HEK293 (cell line): ENCODE data around the gene TCEAL3.

Experiments used
- CTCF ChIA-PET: fragments of 350-600 bp; formaldehyde crosslinking; extraction: SDS; loops from one replicate; lab custom pipeline; 2021; ENCODE audit warnings: antibody characterized with exemption; lab: Yijun Ruan, JAX
- POLR2A ChIA-PET: fragments of 300-600 bp; formaldehyde crosslinking; extraction: SDS; loops from one replicate; lab custom pipeline; 2020; ENCODE audit warnings: antibody characterized with exemption, inconsistent platforms; lab: Yijun Ruan, JAX
- H3K27ac ChIP-seq: fragments of 200-500 bp; sonication (Bioruptor generic); 2 replicates; pipeline ENCODE4 v1.5.1; 2014; ENCODE audit warnings: low read depth, low read length, control low read depth, inconsistent platforms; ENCODE audit errors: extremely low read depth
- H3K36me3 ChIP-seq, 2 experiments: fragments of 200-500 bp in 1 of 2; sonication (Bioruptor generic) in 1 of 2; 1 replicate in 1 of 2; 2 replicates in 1 of 2; pipeline ENCODE4 v1.5.1; 2014 to 2017; ENCODE audit warnings: inconsistent platforms in 2 of 2, low read length in 2 of 2; ENCODE audit not compliant: control insufficient read depth in 2 of 2, insufficient read depth in 1 of 2
- H3K4me1 ChIP-seq: fragments of 200-500 bp; sonication (Bioruptor generic); 2 replicates; pipeline ENCODE4 v1.5.1; 2014; ENCODE audit warnings: mild to moderate bottlenecking, low read length, inconsistent platforms; ENCODE audit not compliant: control insufficient read depth, insufficient read depth
- H3K4me3 ChIP-seq: 2 replicates; pipeline ENCODE4 v1.5.1; 2011; ENCODE audit warnings: low read depth, mild to moderate bottlenecking, control low read depth, low read length, moderate library complexity
- H3K9me3 ChIP-seq: fragments of 200-500 bp; sonication (Bioruptor generic); 2 replicates; pipeline ENCODE4 v1.5.1; 2014; ENCODE audit warnings: low read depth, low read length, inconsistent platforms; ENCODE audit not compliant: control insufficient read depth, insufficient read depth
- AEBP2 ChIP-seq: fragments of 450-650 bp; formaldehyde crosslinking; IDR thresholded peaks from 2 replicates; pipeline ENCODE4 v1.5.1; 2016; ENCODE audit warnings: missing biosample characterization, missing genetic modification characterization, borderline replicate concordance
- BCL11B ChIP-seq: fragments of 450-650 bp; formaldehyde crosslinking; IDR thresholded peaks from 2 replicates; pipeline ENCODE4 v1.5.1; 2016; ENCODE audit warnings: low read depth, missing biosample characterization, missing genetic modification characterization
- EGR2 ChIP-seq: fragments of 450-650 bp; formaldehyde crosslinking; IDR thresholded peaks from 2 replicates; pipeline ENCODE4 v1.5.1; 2016; ENCODE audit warnings: low read depth, missing biosample characterization, missing genetic modification characterization
- GFI1B ChIP-seq: fragments of 450-650 bp; formaldehyde crosslinking; IDR thresholded peaks from 2 replicates; pipeline ENCODE4 v1.5.1; 2016; ENCODE audit warnings: missing biosample characterization, missing genetic modification characterization
- HIC1 ChIP-seq: fragments of 450-650 bp; formaldehyde crosslinking; IDR thresholded peaks from 2 replicates; pipeline ENCODE4 v1.5.1; 2016; ENCODE audit warnings: missing biosample characterization, missing genetic modification characterization
- HOXD13 ChIP-seq: sonication (generic); formaldehyde crosslinking; IDR thresholded peaks from 2 replicates; pipeline ENCODE4 v1.8.0; 2022; ENCODE audit warnings: missing genetic modification reagents, borderline replicate concordance
- OVOL3 ChIP-seq: fragments of 450-650 bp; formaldehyde crosslinking; IDR thresholded peaks from 2 replicates; pipeline ENCODE4 v1.5.1; 2016; ENCODE audit warnings: missing biosample characterization, missing genetic modification characterization
- RBAK ChIP-seq: fragments of 450-650 bp; formaldehyde crosslinking; IDR thresholded peaks from 2 replicates; pipeline ENCODE4 v1.5.1; 2016; ENCODE audit warnings: missing biosample characterization, missing genetic modification characterization
- ZBTB1 ChIP-seq: fragments of 450-650 bp; formaldehyde crosslinking; IDR thresholded peaks from 2 replicates; pipeline ENCODE4 v1.5.1; 2016; ENCODE audit warnings: missing biosample characterization, missing genetic modification characterization
- ZBTB10 ChIP-seq: fragments of 450-650 bp; formaldehyde crosslinking; IDR thresholded peaks from 2 replicates; pipeline ENCODE4 v1.5.1; 2016; ENCODE audit warnings: missing biosample characterization, missing genetic modification characterization
- ZBTB17 ChIP-seq: fragments of 450-650 bp; formaldehyde crosslinking; IDR thresholded peaks from 2 replicates; pipeline ENCODE4 v1.5.1; 2016; ENCODE audit warnings: missing biosample characterization, missing genetic modification characterization
- ZEB2 ChIP-seq: fragments of 450-650 bp; formaldehyde crosslinking; IDR thresholded peaks from 2 replicates; pipeline ENCODE4 v1.5.1; 2016; ENCODE audit warnings: missing biosample characterization, missing genetic modification characterization
- ZNF114 ChIP-seq: fragments of 450-650 bp; formaldehyde crosslinking; IDR thresholded peaks from 2 replicates; pipeline ENCODE4 v1.5.0; 2017; ENCODE audit warnings: missing biosample characterization, missing genetic modification characterization
- ZNF16 ChIP-seq: fragments of 450-650 bp; formaldehyde crosslinking; IDR thresholded peaks from 2 replicates; pipeline ENCODE4 v1.5.1; 2016; ENCODE audit warnings: low read depth, missing biosample characterization, missing genetic modification characterization
- ZNF2 ChIP-seq: fragments of 450-650 bp; formaldehyde crosslinking; IDR thresholded peaks from 2 replicates; pipeline ENCODE4 v1.5.1; 2016; ENCODE audit warnings: missing biosample characterization, missing genetic modification characterization
- ZNF24 ChIP-seq: fragments of 450-650 bp; formaldehyde crosslinking; IDR thresholded peaks from 2 replicates; pipeline ENCODE4 v1.5.1; 2016; ENCODE audit warnings: missing biosample characterization, missing genetic modification characterization
- ZNF248 ChIP-seq: fragments of 450-650 bp; formaldehyde crosslinking; IDR thresholded peaks from 2 replicates; pipeline ENCODE4 v1.5.1; 2017; ENCODE audit warnings: missing biosample characterization, missing genetic modification characterization
- ZNF37A ChIP-seq: fragments of 450-650 bp; IDR thresholded peaks from 2 replicates; pipeline ENCODE4 v1.5.1; 2018; ENCODE audit warnings: missing biosample characterization, missing genetic modification characterization
- ZNF394 ChIP-seq: fragments of 450-650 bp; formaldehyde crosslinking; IDR thresholded peaks from 2 replicates; pipeline ENCODE4 v1.5.1; 2016; ENCODE audit warnings: missing biosample characterization, missing genetic modification characterization, mild to moderate bottlenecking, moderate library complexity, borderline replicate concordance
- ZNF433 ChIP-seq: fragments of 450-650 bp; formaldehyde crosslinking; IDR thresholded peaks from 2 replicates; pipeline ENCODE4 v1.5.1; 2016; ENCODE audit warnings: missing biosample characterization, missing genetic modification characterization, low read depth
- ZNF510 ChIP-seq: fragments of 450-650 bp; formaldehyde crosslinking; IDR thresholded peaks from 2 replicates; pipeline ENCODE4 v1.5.1; 2018; ENCODE audit warnings: mild to moderate bottlenecking, missing genetic modification characterization, missing biosample characterization; ENCODE audit not compliant: insufficient replicate concordance
- ZNF530 ChIP-seq: fragments of 450-650 bp; formaldehyde crosslinking; IDR thresholded peaks from 2 replicates; pipeline ENCODE4 v1.5.1; 2016; ENCODE audit warnings: low read depth, missing biosample characterization, missing genetic modification characterization
- ZNF558 ChIP-seq: fragments of 450-650 bp; formaldehyde crosslinking; IDR thresholded peaks from 2 replicates; pipeline ENCODE4 v1.5.1; 2016; ENCODE audit warnings: missing biosample characterization, missing genetic modification characterization
- ZNF560 ChIP-seq: fragments of 450-650 bp; formaldehyde crosslinking; IDR thresholded peaks from 2 replicates; pipeline ENCODE4 v1.5.1; 2017; ENCODE audit warnings: missing biosample characterization, missing genetic modification characterization, borderline replicate concordance
- ZNF785 ChIP-seq: fragments of 450-650 bp; formaldehyde crosslinking; IDR thresholded peaks from 2 replicates; pipeline ENCODE4 v1.5.1; 2016; ENCODE audit warnings: missing biosample characterization, missing genetic modification characterization
- TF ChIP-seq, protein P1 (sequence below): fragments of 450-650 bp; IDR thresholded peaks from 2 replicates; pipeline ENCODE4 v1.5.1; 2018; ENCODE audit warnings: missing biosample characterization, mild to moderate bottlenecking, missing genetic modification characterization
- TF ChIP-seq, protein P2 (sequence below): fragments of 450-650 bp; formaldehyde crosslinking; IDR thresholded peaks from 2 replicates; pipeline ENCODE4 v1.5.1; 2016; ENCODE audit warnings: missing biosample characterization, missing genetic modification characterization

TCEAL3 gene

DNA sequence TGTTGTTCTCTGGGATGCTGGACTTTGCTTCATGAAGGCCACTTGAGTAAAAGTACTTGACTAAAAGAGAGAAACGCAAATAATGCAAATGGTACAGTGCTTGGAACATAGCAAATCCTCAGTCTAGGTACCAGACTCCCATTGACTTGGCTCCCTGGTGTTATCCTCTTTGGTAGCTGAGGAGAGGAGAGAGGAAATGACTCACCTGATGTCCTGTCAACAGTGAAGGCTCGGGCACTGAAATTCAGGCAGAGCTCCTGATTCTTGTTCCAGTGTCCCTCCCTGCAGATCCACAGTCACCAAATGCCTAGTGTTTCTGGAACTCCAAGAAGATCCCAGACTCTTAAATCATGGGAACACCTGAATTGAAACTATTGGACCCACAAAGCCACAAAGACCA is 45.0 kb upstream of the TCEAL3 start (continued):
- TF ChIP-seq ZBTB10 (tag by site-specific recombination) (no peak), ZNF16 (tag by site-specific recombination) (no peak), ZNF560 (no peak), HOXD13 (CRISPR knock-in tag) (no peak), HIC1 (tag by site-specific recombination) (no peak)

- Histone ChIP-seq H3K36me3 (no peaks in the 10 kb centered on the region), H3K27ac (no peak overlapping the region), H3K4me1 (no peaks in the 10 kb centered on the region), H3K9me3 (no peaks in the 10 kb centered on the region), H3K4me3 (no peak overlapping the region)
- no peak for TF ChIP-seq ZNF433 (tag by site-specific recombination)
- no peak for TF ChIP-seq ZNF394
- no peak for TF ChIP-seq ZBTB1 (tag by site-specific recombination)
- TF ChIP-seq ZNF24 (tag by site-specific recombination), result no peak
- TF ChIP-seq ZNF785 (tag by site-specific recombination), result no peak
- TF ChIP-seq ZNF248, result no peak
- no peak for TF ChIP-seq RBAK
- TF ChIP-seq ZNF114 (tag by site-specific recombination), result no peak
- TF ChIP-seq OVOL3 (tag by site-specific recombination), result no peak
- no peak for TF ChIP-seq GFI1B (tag by site-specific recombination)
- TF ChIP-seq EGR2 (tag by site-specific recombination), result no peak
- TF ChIP-seq BCL11B, result no peak
- CTCF ChIA-PET, result no interaction called here
- POLR2A ChIA-PET, result no interaction called here
Measured at GRCh38 chrX:103565197-103565596, 42.6 kb upstream of the TCEAL3 start.

DNA sequence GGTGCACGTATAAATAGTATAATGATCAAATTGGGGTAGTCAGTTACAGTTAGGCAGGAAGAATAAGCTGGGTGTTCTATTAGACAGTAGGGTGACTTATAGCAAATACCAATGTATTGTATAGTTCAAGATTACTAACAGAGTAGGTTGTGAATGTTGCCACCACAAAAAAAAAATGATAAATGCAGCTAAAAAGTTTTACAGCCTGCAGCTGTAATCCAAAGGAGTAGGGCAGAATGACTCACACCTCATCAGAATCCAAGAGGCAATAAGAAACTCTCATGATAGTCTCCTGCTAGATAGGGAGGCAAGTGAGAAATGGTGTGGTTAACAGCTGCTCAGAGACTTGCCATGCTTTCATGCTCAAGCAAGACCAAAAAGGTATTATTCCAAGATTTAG is 42.0 kb upstream of the TCEAL3 start:
- Histone ChIP-seq H3K4me3 (no peak overlapping the region), H3K9me3 (no peaks in the 10 kb centered on the region), H3K36me3 (no peaks in the 10 kb centered on the region), H3K27ac (no peak overlapping the region), H3K4me1 (no peaks in the 10 kb centered on the region)
- ChIA-PET CTCF (interaction anchor here (0.6 kb wide), 1 partner anchor 597 kb away, joined by 3 read pairs; no protein-coding TSS in a partner anchor), POLR2A (no interaction called here)
- TF ChIP-seq ZNF2 (tag by site-specific recombination), result no peak
- TF ChIP-seq ZNF558 (tag by site-specific recombination), result no peak
- TF ChIP-seq, protein P1, sequence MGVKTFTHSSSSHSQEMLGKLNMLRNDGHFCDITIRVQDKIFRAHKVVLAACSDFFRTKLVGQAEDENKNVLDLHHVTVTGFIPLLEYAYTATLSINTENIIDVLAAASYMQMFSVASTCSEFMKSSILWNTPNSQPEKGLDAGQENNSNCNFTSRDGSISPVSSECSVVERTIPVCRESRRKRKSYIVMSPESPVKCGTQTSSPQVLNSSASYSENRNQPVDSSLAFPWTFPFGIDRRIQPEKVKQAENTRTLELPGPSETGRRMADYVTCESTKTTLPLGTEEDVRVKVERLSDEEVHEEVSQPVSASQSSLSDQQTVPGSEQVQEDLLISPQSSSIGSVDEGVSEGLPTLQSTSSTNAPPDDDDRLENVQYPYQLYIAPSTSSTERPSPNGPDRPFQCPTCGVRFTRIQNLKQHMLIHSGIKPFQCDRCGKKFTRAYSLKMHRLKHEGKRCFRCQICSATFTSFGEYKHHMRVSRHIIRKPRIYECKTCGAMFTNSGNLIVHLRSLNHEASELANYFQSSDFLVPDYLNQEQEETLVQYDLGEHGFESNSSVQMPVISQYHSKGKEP (tag by site-specific recombination), result no peak
- no peak for TF ChIP-seq ZNF37A
- no peak for TF ChIP-seq ZNF530 (tag by site-specific recombination)
- TF ChIP-seq ZNF510 (tag by site-specific recombination), result no peak
- TF ChIP-seq ZBTB17 (tag by site-specific recombination), result no peak
- TF ChIP-seq, protein P2, sequence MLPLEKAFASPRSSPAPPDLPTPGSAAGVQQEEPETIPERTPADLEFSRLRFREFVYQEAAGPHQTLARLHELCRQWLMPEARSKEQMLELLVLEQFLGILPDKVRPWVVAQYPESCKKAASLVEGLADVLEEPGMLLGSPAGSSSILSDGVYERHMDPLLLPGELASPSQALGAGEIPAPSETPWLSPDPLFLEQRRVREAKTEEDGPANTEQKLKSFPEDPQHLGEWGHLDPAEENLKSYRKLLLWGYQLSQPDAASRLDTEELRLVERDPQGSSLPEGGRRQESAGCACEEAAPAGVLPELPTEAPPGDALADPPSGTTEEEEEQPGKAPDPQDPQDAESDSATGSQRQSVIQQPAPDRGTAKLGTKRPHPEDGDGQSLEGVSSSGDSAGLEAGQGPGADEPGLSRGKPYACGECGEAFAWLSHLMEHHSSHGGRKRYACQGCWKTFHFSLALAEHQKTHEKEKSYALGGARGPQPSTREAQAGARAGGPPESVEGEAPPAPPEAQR (tag by site-specific recombination), result no peak
- no peak for TF ChIP-seq AEBP2 (tag by site-specific recombination)
- no peak for TF ChIP-seq ZEB2 (tag by site-specific recombination)
